NOMO-1 treated with dmso at 0.1 percent for 144 hours (cell line): ENCODE results near the gene RSRC1.
"Not testable (repeated sequence)": the region's sequence is repeated elsewhere in the genome, so short reads cannot be mapped to it uniquely, and the experiment has no call there.

Source experiments
- DNase-seq: peaks from one replicate; lab custom pipeline; 2025; ENCODE audit not compliant: unreplicated experiment; lab: John Stamatoyannopoulos, UW

Gene RSRC1

GRCh38 chr3:158453865-158454264 lies 344.0 kb downstream of the RSRC1 start:
- DNase-seq: no peak

- no peak for DNase-seq
Observed at GRCh38 chr3:158455406-158455805, 345.5 kb downstream of the RSRC1 start.

- no peak for DNase-seq
Observed at GRCh38 chr3:158456114-158456513, 346.2 kb downstream of the RSRC1 start.

GRCh38 chr3:158458464-158458863 lies 348.6 kb downstream of the RSRC1 start:
- DNase-seq: no peak

GRCh38 chr3:158460926-158461325 lies 351.0 kb downstream of the RSRC1 start:
- DNase-seq: no peak

GRCh38 chr3:158463556-158463955 lies 353.7 kb downstream of the RSRC1 start:
- DNase-seq: no peak

- DNase-seq: no peak
Observed at GRCh38 chr3:158465074-158465473, 355.2 kb downstream of the RSRC1 start.

GRCh38 chr3:158470944-158471638 lies 361.2 kb downstream of the RSRC1 start:
- no peak for DNase-seq

GRCh38 chr3:158471639-158472294 lies 361.9 kb downstream of the RSRC1 start:
- DNase-seq: no peak

GRCh38 chr3:158479051-158479450 lies 369.2 kb downstream of the RSRC1 start:
- DNase-seq: no peak

GRCh38 chr3:158483701-158484235 lies 373.9 kb downstream of the RSRC1 start:
- DNase-seq: no peak

- DNase-seq: no peak
Observed at GRCh38 chr3:158486200-158486599, 376.3 kb downstream of the RSRC1 start.

GRCh38 chr3:158488670-158489069 lies 378.8 kb downstream of the RSRC1 start:
- DNase-seq: no peak

- no peak for DNase-seq
Observed at GRCh38 chr3:158489181-158489580, 379.3 kb downstream of the RSRC1 start.

- no peak for DNase-seq
Observed at GRCh38 chr3:158491968-158492367, 382.1 kb downstream of the RSRC1 start.

GRCh38 chr3:158492685-158493084 lies 382.8 kb downstream of the RSRC1 start:
- no peak for DNase-seq

GRCh38 chr3:158493931-158494330 lies 384.0 kb downstream of the RSRC1 start:
- DNase-seq: no peak

GRCh38 chr3:158494673-158495072 lies 384.8 kb downstream of the RSRC1 start:
- no peak for DNase-seq

GRCh38 chr3:158495398-158495902 lies 385.6 kb downstream of the RSRC1 start:
- DNase-seq: not testable (repeated sequence)

- DNase-seq: no peak
Observed at GRCh38 chr3:158505117-158505516, 395.2 kb downstream of the RSRC1 start.

- DNase-seq: no peak
Observed at GRCh38 chr3:158506456-158506855, 396.6 kb downstream of the RSRC1 start.

GRCh38 chr3:158508481-158508880 lies 398.6 kb downstream of the RSRC1 start:
- no peak for DNase-seq
